ENCODE measurements around the gene LRRC27. TPM values are rescaled to one million over a fixed set of nuclear protein-coding genes. Genes with fewer than 3 reads are reported as not detected.
A peak's percentile ranks its signal among the peaks of the same experiment; 100 is the strongest.

Gene LRRC27
- total and polyA plus RNA-seq, 12 donors, result 6.5 to 17.6 (median 9.9) TPM

DNA sequence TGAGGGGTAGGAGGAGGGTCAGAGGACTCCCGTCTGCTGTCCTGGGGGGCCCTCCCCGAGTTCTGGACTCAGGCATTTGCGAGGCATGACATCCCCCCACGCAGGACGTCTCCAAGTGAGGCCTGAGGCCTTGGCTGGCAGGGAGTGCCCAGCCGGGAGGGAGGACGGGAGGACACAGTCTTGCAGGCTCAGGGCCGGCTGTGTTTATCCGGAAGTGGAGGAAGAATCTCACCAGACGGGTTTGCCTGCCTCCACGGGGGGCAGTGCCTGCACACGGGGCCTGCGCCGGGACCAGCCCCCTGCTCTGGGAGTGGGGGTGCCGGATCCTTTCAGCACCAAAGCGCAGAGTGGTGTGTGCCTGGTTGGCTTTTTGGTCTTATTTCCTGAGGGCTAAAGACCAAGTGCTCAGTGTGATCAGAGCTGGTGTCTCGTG lies 75.9 kb downstream of the LRRC27 start:
- Histone ChIP-seq H3K9me3 (replicated peaks in 1 of 3) (no peaks in the 10 kb centered on the region), H3K4me3 (peak overlapping the region in 1 of 4 donors; percentile 46), H3K27me3 (no peaks in the 10 kb centered on the region), H3K27ac (peak overlapping the region; percentile 86 to 98 (median 92)), H3K36me3 (replicated peaks in 1 of 2) (peaks cover 0 to 22% of the 10 kb centered on the region in 2 donors), H3K4me1 (replicated peaks in 1 of 2) (peaks cover 67 to 86% of the 10 kb centered on the region in 2 donors)
- WGBS, 4 donors, result 0 to 12% (median 3%) methylated on average over 1 to 17 of the region's 17 CpGs
- TF ChIP-seq, protein P1, sequence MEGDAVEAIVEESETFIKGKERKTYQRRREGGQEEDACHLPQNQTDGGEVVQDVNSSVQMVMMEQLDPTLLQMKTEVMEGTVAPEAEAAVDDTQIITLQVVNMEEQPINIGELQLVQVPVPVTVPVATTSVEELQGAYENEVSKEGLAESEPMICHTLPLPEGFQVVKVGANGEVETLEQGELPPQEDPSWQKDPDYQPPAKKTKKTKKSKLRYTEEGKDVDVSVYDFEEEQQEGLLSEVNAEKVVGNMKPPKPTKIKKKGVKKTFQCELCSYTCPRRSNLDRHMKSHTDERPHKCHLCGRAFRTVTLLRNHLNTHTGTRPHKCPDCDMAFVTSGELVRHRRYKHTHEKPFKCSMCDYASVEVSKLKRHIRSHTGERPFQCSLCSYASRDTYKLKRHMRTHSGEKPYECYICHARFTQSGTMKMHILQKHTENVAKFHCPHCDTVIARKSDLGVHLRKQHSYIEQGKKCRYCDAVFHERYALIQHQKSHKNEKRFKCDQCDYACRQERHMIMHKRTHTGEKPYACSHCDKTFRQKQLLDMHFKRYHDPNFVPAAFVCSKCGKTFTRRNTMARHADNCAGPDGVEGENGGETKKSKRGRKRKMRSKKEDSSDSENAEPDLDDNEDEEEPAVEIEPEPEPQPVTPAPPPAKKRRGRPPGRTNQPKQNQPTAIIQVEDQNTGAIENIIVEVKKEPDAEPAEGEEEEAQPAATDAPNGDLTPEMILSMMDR (IDR thresholded peaks at IDR 0.05), result peak in 2 of 6 experiments; percentile 10 to 25
- TF ChIP-seq POLR2A (IDR thresholded peaks at IDR 0.05), result peak in 1 of 2 donors; percentile 57
- peak; percentile 76 to 90 (median 87) for DNase-seq
- intact Hi-C loops (cut with DNase I), result no loop called here

DNA sequence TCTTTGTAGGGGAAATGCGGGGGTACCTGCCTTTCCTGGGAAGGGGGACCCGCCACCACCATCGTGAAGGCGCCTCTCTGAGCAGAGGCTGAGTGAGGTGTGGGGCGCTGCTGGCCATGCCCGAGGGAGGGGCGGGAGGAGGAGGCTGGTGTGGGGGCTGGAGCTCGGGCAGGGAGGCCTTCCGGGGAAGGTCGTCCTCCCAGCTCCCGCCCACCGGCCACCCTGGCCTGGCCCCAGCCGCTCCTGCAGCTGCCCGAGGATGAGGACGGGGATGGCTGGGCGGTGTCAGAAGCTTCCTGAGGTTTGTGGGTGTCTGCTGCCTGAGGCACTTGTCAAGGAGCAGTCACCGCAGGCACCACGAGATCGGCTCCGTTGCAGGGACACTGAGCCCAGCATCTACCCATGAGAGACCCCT lies 76.4 kb downstream of the LRRC27 start:
- H3K4me1 ChIP-seq (replicated peaks in 1 of 2), result peaks cover 69 to 87% of the 10 kb centered on the region in 2 donors
- 0 to 29% (median 18%) methylated on average over 5 to 20 of the region's 20 CpGs for WGBS, 4 donors
- peak overlapping the region; percentile 86 to 98 (median 92) for H3K27ac ChIP-seq
- TF ChIP-seq POLR2A (IDR thresholded peaks at IDR 0.05), result no peak
- TF ChIP-seq, protein P1 (IDR thresholded peaks at IDR 0.05), result peak in 1 of 6 experiments; percentile 1
- H3K36me3 ChIP-seq (replicated peaks in 1 of 2), result peaks cover 0 to 22% of the 10 kb centered on the region in 2 donors
- H3K4me3 ChIP-seq, result peak overlapping the region in 1 of 4 donors; percentile 46
- intact Hi-C loops (cut with DNase I), result no loop called here
- DNase-seq, result peak in 5 of 7 donors; percentile 70 to 78 (median 73)
- no peaks in the 10 kb centered on the region for H3K27me3 ChIP-seq
- no peaks in the 10 kb centered on the region for H3K9me3 ChIP-seq (replicated peaks in 1 of 3)

DNA sequence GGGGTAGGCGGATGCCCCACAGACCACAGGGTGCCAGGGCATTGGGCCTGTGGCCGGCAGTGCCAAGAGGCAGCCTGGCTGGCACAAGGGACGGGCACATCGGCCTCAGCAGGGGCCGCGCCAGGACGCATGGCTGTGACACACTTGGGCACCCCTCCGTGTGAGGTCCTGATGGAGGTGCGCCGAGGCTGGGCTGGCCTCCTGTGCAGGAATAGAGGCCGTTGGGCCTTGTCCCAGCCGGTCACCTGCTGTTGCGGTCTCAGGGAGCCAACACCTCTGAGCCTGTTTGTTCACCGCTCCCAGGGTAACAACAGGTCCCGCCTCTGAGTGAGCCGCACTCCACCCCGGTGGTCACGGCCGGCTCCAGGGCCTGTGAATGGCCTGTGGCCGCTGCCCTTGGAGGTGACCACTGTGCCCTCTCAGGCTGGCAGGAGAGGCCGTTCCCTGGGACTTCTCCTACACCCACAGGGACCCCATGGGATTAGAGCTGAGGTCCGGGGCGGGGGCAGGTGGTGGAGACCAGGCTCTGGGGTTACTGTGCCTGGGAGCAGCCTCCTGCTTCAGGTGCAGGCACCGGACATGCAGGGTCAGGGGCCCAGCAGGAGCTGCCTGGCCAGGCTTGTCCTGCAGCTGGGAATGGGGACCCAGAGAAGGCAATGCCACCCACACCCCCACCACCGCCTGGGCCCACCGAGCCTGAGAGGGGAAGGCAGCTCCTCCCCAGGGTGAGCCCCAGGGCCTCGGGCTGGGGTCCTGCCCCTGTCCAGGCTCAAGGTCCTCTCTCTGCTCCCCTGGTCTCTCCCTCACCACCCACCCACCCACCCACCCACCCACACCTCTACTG lies 77.1 kb downstream of the LRRC27 start:
- Histone ChIP-seq H3K9me3 (replicated peaks in 1 of 3) (no peaks in the 10 kb centered on the region), H3K36me3 (replicated peaks in 1 of 2) (peaks cover 0 to 22% of the 10 kb centered on the region in 2 donors), H3K4me3 (peak overlapping the region in 1 of 4 donors; percentile 46), H3K27ac (peak overlapping the region; percentile 29 to 98 (median 92)), H3K4me1 (replicated peaks in 1 of 2) (peaks cover 76 to 91% of the 10 kb centered on the region in 2 donors), H3K27me3 (no peaks in the 10 kb centered on the region)
- no peak for TF ChIP-seq POLR2A (IDR thresholded peaks at IDR 0.05)
- TF ChIP-seq, protein P1 (IDR thresholded peaks at IDR 0.05), result no peak
- intact Hi-C loops (cut with DNase I), result no loop called here
- WGBS, 4 donors, result 28 to 49% (median 41%) methylated on average over 7 to 27 of the region's 27 CpGs
- peak in 5 of 7 donors; percentile 54 to 73 (median 71) for DNase-seq

DNA sequence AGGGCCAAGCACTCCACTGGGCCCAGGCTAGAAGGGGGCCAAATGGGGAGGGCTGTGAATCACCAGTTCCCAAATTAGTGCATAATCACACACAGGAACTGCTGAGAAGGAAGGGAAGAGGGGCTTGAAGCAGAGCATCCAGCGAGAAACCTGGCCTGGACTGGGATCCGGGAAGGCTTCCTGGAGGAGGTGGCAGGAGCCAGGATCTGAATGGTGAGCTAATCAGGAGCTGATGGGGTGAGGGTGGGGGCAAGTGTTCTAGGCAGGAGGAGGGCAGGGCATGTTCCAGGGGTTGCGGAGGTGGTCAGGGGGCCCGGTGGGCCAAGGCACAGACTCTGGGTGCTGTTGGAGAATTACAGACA lies 77.7 kb downstream of the LRRC27 start:
- H3K27ac ChIP-seq, result peak overlapping the region; percentile 29 to 98 (median 94)
- 66 to 75% (median 73%) methylated on average over 4 of the region's 4 CpGs for WGBS, 4 donors

More for the DNA sequence above, 77.7 kb downstream of the LRRC27 start:
- H3K36me3 ChIP-seq (replicated peaks in 1 of 2), result peaks cover 0 to 22% of the 10 kb centered on the region in 2 donors
- TF ChIP-seq, protein P1 (IDR thresholded peaks at IDR 0.05), result no peak
- no peak for TF ChIP-seq POLR2A (IDR thresholded peaks at IDR 0.05)
- H3K27me3 ChIP-seq, result no peaks in the 10 kb centered on the region
- intact Hi-C loops (cut with DNase I), result no loop called here
- no peak for DNase-seq
- no peak overlapping the region for H3K4me3 ChIP-seq
- H3K4me1 ChIP-seq (replicated peaks in 1 of 2), result peaks cover 79 to 93% of the 10 kb centered on the region in 2 donors
- no peaks in the 10 kb centered on the region for H3K9me3 ChIP-seq (replicated peaks in 1 of 3)

Measured in adrenal gland (tissue), 12 donors.